ENCODE data around the gene TANGO6.
"Not testable (repeated sequence)": the region's sequence is repeated elsewhere in the genome, so short reads cannot be mapped to it uniquely, and the experiment has no call there.

DNA sequence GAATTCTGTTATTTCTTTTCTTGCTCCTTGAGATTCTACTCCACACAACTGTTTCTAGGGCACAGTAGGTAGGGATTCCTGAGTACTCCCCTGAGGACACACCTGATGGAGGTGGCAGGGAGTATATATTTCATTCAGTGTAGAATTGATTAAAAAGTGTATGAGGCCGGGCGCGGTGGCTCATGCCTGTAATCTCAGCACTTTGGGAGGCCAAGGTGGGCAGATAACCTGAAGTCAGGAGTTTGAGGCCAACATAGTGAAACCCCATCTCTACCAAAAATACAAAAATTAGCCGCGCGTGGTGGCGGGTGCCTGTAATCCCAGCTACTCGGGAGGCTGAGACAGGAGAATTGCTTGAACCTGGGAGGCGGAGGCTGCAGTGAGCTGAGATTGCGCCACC, 283.5 kb downstream of the TANGO6 start:
- TF ChIP-seq POLR2A (IDR thresholded peaks at IDR 0.05; ENCODE audit: low read depth, low read length); TAF1 (IDR thresholded peaks at IDR 0.05; ENCODE audit: borderline replicate concordance, low read depth, low read length): not testable (repeated sequence)

Data from GM12892 (cell line).